Activated naive CD4-positive, alpha-beta T cell treated with anti-CD3 and anti-CD28 coated beads, Interleukin-2, amount 50 U/mL, for 16 hours (primary cell): ENCODE results near the gene NUAK2.
"Not testable (repeated sequence)": the region's sequence is repeated elsewhere in the genome, so short reads cannot be mapped to it uniquely, and the experiment has no call there.

Experiments used
- DNase-seq: peaks from one replicate; pipeline ENCODE4 v3.0.0-alpha.2; 2020

Gene NUAK2

DNA sequence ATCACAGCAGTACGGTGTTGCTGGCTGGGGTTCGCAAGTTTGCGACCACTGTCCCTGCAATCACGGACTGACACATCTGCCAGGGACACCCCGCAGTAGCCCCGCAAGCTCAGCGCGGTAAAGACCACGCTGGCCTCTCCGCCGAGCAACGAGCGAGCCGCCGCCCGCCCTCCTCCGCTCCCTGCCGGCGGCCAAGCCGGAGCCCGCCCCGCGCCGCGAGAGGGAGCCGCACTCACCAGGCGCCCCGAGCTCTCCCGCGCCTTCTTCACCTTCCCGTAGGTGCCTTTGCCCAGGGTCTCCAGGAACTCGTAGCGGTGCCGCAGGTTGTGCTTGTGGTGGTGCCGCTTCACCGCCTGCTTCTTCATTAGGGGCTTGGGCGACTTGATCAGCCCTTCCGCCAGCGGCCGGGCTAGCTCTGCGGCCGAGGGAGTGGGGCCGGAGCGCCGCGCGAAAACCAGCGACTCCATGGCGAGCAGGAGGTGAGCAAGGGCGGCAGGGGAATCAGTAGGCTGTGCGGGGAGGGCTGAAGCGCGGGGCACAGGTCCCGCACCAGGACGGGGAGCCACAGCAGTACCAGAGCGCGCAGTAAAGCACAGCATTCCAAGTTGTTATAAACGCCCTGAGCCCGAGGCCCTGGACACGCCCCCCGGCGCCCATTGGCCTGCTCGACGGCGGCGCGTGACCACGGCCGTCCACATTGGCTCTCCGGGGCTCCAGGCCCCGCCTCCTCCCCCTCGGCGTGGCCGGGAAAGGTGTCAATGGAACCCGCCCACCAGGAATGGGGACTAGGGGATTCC, at the start of gene NUAK2:
Gene NUAK2 (minus strand): TSS at position 584 of the 797 bp plus-strand sequence. CDS start 117 bp downstream, at position 467.
- peak; percentile 89 for DNase-seq

DNA sequence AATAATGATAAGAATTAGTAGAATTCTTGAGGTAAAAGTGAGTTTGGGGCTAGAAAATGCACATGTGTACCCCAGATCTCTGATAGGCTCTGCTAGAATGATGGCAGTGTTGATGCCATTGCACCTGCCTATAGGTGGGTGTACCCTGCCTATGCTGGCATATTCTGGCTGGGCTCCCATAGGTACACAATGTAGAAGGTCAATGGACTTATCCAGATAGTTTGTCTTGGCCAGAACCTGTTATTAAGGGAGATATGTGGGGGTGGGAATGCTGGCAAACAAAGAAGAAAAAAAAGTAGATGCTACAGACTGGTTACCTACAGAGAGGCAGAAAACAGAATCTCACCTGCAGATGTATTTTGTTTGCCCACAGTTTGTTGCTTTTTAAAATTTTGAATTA, 49.2 kb upstream of the NUAK2 start:
- no peak for DNase-seq

DNA sequence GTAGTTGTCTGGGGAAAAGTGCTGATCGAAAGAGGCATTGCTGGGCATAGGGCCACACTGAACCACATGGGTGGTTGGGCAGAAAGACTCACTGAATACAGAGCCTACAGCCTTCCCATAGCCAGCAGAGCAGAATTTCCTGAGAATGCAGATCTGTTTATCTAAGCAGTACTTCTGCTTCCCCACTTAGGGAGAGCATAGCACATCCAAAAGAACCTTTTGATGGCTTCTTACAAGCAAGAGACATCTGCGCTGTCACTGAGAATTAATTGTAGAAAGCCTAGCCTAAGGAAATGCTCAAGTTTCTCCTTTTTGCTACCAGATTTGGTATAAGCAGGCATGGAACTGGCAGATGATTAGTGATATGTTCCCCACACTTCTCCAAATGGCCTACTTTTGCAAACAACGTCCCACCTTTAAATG, 48.2 kb upstream of the NUAK2 start:
- no peak for DNase-seq

DNA sequence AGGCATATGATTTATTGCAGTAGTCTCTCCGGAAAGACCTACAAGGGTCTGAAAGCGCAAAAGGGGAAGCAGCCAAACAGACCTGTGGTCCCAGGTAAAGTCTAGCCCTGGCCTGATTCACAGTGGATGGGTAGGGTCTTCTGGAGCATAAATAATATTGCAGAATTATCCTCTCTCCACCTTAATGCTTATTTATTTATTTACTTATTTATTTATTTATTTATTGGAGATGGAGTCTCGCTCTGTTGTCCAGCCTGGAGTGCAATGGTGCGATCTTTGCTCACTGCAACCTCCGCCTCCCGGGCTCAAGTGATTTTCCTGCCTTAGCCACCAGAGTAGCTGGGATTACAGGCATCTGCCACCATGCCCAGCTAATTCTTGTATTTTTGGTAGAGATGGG, 46.9 kb upstream of the NUAK2 start:
- DNase-seq = no peak

DNA sequence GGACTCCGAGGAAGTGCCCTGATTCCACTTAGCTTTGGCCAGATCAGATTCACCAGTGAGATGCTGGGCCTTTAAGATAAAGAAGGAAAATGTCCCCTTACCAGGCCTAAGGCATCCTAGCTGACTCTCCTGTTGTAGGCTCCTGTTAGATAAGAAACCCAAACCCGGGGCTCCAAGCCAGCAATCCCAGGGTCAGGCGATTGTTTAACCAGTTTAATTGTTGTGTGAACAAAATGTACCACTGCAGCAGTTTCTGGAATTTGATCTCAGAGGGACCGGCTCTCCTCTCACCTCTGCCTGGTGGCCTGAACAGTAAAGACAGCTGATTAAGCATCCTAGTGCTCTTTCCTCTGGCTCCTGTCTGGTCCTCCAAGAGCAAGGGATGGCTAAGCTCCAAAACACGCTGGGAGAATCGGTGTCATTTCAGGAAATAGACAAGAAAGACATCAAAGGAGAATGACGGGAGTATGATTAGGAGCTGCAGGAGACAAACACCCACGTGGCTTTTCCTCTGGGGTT, 44.5 kb upstream of the NUAK2 start:
- DNase-seq = no peak

DNA sequence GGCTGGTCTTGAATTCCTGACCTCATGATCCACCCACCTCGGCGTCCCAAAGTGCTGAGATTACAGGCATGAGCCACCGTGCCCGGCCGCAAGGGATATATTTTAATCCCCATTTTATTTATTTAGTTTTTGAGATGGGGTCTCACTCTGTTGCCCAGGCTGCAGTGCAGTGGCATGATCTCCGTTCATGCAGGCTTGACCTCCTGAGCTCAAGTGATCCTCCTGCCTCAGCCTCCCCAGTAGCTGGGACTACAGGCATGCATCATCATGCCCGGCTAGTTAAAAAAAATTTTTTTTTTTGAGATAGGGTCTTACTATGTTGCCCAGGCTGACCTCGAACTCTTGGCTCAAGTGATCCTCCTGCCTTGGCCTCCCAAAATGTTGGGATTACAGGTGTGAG, 43.5 kb upstream of the NUAK2 start:
- not testable (repeated sequence) for DNase-seq

DNA sequence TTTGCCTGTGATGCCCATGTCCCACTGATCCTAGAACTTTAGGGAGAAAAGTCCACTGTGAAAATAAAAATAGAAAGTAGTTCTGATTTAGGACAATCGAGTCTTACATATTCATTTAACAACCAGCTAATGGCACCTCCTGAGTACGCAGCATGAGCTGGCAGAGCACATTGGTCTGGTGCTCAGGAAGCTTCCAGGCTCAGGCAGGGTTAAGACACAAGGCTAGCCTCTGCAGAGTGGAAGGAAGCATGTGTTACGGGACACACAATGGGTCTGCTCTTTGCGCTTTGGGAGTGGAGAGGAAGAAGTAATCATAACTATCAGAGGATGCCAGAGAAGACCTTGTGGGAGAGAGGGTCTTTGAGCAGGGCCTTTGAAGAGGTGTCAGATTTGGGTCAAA, 39.3 kb upstream of the NUAK2 start:
- no peak for DNase-seq

DNA sequence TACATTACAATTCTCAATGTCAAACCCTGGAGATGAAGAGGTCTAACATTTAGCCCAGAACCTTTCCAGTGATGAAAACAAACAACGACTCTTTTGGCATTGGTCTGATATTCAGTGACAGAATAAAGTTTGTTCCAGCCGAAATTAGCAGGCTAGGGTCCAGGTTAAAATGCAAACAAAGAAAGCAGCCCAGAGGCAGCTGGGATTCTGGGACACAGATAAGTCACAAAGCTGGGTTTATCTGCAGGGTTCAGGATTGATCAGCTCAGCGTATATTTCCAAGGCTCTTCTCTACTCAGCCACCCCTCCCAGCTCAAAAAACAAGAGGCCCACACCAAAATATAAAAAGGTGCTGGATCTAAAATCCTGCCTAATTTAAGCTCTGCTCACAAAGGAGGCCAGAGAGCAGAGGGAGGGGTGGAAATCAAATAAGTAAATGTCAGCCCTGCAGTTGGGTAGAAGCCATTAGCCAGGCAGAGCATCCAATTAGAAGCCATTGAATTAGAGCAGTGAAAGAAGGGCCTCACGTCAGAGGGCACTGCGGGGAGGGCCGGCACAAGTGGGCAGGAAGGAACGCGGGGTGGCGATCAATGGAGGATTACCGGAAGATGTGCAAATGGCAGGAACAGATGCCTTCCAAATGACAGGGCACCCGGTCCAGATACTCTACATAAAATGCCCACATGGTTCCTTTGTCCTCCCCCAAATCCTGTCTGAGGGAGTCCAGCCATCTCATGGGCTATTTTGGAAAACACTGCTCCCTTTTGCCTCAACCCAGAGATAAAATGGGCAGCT, 38.4 kb upstream of the NUAK2 start:
- no peak for DNase-seq

DNA sequence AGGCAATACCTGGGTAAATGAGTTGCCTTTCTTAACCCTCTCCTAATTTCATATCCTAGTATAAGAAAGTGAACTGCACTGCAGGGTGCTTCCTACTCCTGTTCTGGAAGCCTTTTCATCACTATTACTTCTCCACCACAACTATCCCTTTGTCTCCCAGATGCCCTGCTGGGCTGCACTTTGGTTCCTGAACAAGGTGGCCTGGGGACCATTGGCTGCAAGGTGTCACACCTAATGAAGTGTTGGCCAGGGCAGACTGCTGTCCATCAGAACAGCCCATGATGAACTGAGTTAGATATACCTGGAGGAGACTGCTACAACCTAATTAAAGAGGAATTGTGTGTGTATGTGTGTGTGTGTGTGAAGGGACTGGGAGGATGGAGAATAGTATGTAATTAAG, 37.0 kb upstream of the NUAK2 start:
- DNase-seq = no peak

DNA sequence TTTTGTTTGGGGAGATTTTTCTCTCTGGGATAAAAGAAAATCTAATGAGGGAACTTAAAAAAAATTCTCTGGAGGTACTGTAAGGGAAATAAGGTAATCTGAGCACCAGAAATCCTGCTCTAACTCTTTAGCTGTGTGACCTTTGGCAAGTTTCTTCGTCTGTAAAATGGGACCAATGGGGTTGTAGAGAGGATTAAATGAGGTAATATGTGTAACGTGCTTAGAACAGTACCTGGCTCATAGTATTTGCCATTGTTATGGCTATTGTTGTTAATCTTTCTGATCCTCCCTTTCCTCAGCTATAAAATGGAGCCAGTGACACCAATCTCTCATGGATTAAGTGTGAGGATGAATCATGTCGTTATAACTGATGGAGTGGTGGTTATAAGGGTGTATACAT, 36.0 kb upstream of the NUAK2 start:
- DNase-seq = no peak

DNA sequence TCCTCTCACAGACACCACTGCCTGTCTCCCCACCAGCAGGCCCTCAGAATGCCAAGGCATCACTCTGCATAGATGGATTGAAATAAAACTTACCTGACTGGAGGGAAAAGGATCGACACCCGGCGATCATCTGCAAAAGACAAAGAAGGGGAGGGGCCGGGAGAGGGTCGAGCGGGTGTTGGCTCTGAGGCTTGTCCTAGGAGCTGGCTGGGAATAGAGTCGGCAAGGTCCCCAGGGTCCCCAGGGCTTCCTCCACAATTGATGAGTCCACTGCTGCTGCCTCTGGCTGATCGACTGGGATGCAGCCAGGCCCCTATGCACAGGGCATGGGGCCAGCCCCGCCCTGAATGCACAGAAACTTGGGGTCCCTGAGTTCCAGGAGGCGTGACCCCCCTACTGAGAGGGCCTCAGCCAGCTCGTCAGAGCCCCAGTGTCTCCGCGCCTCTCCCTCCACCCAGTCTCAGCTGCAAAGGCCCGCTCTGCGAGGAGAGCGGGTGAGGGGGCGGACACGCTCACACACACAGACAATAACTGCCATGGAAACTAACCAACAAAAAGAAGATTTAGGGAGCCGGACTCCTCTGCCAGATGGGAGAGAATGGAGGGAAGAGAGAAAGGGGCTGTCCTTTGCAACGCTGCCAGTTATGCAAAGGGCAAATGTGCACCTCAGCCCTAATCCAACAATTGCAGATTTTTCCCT, 35.0 kb upstream of the NUAK2 start, which contains the start of gene KLHDC8A:
Gene KLHDC8A (minus strand): TSS at position 483 of the 700 bp plus-strand sequence. CDS start 13,318 bp downstream, outside the sequence.
- DNase-seq = no peak

DNA sequence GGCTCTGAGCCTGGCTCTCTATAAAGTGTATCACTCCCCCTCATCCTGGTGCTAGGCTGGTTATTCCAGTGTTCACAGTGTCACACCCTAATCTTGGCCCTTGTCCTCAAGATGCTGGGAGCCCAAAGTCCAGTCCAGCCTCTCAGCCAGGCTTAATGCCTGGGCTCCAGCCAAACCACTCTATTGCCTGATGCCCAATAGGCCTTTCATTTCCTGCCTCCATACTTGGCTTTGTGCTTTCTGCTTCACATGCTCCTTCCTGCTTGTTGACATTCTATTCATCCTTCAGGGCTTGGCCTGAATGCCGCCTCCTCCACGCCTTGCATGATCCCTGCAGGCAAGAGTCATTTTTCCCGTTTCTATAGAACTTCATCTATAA, 33.5 kb upstream of the NUAK2 start:
- no peak for DNase-seq

DNA sequence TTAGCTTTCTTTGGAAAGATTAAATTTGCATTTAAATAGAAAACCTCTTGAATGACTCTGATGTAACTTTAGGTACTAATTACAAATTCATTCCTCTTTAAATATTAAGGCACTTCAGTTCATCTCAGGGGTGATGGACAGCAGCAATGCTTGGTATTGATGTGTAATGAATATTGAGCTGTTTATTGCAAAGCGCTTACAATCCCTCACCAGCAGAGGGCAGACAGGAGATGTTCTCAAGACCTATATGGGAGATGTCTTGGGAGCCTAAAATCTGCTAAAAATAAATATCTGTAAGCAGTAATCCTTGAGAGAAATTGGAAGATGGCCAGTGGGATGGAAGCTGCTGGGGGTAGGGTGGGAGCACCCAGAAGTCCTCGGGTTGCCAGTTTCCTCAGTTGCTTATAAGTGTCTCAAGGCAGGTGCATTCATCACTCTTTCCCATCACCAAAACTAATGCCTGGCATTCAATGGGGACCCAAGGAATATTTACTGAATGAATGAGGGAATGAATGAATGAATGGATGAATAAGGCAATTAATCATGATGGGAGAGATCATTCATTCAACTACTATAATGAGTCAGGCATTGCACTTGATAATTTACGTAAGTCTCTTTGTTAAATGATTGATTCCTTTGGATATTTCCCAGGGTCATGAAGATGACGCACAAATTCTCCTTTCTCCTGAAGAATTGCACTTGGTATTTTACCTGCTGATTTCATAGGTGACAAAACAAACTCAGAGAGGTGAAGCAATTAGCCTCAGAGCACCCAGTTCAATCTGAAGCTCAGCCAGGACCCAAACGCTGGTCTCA, 32.9 kb upstream of the NUAK2 start:
- peak; percentile 62 for DNase-seq

DNA sequence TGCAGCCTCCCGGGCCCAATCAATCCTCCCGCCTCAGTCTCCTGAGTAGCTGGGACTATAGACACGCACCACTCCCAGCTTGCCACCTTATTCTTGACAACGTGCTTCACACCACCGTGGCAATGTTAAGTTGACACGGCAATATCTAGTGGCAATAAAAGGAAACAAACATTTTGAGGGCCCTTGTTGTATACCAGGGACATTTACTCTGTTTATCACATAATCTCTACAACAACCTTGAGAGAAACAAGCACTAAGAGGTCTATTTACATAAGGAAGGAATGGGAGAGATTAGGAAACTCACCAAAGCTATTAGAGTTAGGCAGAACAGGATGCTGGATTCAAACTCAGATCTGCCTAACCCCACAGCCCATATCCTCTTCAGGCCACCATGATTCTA, 32.1 kb upstream of the NUAK2 start:
- DNase-seq = no peak

DNA sequence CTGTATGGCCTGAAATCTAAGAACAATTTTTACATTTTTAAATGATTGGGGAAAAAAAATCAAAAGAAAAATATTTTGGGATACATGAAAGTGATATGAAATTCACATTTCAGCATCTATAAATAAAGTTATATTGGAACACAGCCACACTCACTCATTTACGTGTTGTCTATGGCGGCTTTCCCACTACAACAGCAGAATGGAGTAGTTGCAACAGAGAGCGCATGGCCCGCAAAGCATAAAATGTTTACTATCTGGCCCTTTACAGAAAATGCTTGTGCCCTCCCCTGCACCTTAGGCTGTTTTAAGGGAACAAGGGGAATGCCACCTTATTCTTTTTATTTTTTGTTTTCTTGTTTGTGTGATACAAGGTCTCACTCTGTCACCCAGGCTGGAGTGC, 31.6 kb upstream of the NUAK2 start:
- no peak for DNase-seq

DNA sequence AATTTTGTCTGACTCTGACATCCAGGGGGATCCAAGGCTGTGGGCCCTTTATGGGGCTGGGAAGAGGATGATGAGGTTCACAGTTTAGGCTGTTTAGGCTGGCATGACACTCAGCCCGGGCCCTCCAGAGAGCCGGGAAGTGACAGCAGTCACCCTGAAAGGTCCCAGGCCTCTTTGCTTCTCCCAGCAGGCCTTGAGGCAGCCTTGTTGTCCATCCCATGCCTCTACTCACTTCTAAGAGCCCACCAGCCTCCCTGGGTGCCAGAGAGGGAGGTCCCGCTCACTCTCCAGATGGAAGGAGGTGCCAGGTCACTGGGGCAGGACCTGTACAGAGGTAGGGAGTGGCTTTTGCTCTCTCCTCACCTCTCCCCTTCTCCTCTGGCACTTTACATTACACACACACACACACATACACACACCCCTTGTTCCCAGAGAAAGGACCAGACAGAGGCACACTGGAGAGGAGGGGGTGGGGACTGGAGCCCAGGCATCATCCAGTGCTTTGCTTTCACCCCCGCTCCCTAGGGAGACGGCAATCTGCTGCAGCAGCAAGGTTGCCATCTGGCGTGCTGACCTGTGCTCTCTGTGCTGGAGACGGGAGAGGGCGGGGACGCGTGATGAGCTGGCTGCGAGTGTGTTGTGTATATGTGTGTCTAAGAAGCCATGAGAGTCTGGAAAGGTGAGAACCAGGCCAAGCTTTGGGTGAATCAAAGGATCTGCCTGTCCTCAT, 30.6 kb upstream of the NUAK2 start:
- DNase-seq = no peak

DNA sequence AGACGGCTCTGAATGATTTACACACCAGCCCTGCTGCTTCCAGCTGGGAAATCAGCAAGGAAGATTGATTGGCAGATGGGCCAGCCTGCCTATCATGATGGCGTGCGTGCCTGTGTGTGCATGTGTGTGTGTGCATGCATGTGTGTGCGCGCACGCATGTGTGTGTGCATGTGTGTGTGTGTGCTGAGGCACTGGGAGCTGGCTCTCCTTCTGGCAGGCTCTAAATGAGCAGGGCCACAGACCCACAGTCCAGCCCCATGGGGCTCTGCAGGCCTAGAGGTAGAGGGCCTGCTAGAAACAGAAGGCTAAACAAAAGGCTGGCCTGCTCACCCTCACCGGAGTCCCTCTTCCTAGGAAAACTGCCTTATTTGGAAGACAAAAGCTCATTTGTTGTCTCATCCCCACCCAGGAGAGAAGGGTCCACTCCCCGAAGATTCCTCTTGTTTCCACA, 29.2 kb upstream of the NUAK2 start:
- DNase-seq = no peak

DNA sequence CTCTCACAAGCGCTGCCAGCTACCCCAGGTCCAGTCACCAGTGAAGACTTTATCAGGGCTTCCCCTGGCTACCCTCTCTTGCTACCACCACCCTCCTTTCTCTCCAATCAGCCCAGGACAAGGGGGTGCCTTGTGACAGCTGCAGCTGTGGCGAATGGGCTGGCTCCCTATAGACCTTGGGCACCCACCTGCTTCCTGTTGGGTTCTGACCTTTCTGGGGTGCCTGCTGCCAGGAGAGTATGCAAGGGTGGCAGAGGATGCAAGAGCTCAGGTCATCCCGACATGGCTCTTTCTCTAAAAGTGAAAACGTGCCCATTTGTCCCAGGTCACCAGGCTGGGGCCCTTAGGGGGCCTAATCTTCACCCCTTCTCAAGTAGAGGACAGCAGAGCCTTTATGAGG, 28.6 kb upstream of the NUAK2 start:
- DNase-seq = no peak

DNA sequence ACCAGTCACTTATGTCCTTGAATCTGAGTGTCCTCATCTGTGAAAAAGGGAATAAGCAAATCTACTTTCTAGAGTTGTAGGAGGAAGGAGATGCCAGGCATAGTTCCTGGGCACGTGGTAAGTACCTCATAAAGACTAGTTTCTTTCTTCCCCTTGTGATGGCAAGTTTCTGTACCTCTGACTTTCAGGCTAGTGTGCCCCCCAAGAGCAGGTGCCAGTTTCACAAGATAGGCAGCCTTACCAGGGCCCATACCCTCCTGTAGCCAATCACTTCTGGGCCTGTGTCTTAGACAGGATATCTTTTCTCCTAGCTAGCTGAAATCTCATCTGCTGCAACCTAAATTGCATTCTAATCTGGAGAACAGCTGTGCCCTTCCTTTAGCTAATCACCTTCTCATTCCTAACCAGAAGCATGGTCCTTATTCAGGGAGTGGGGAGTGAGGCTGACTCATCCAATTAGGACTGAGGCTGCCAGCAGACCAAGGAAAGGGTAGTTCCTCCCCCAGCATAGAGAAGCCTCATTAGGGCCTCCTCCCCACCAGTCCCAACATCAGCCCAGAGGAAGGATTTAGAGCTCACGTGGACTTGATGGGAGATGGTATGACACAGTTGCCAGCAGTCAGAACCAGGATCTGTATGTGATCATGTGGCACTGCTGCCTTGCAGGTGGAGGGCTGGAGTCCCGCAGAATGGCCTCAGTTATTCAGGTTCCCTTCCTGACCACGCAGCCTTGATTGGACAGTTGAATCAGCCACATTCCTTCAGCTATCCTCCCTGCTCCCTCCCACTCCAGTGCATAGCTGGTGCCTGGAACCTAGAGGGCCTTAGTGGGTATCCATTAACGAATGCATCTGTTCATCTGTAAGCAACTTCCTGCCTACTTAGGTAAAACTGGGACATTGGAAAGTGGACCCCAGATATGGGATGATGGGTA, 27.3 kb upstream of the NUAK2 start:
- DNase-seq = no peak

DNA sequence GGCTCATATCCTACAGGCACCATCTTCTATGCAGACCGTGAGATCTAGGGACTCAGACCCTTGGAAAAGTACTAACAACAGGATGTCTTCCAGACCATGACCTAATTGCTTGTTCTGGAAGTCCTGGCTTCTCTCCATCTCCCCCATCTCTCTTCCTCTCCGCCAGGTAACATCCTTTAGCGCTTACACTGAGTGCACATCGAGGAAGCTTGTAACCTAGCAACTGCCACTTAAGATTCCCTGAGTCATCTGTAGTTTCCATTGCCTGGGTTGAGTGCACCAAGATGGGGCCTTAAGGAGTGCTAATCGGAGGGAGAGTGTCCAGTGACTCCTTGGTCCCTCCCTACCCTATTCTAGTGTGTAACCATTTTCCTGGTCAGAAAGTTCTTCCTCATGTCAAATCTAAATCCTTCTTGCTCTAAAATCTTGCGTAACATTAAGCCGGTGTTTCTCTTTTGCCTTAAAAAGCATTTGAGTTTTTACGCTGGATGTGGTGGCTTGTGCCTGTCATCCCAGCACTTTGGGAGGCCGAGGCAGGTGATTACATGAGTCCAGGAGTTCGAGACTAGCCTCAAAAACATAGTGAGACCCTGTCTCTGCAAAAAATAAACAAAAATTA, 25.5 kb upstream of the NUAK2 start:
- no peak for DNase-seq
